HG02938 (cell line): ENCODE data around the gene TTC5.
"Not testable (repeated sequence)": the region's sequence is repeated elsewhere in the genome, so short reads cannot be mapped to it uniquely, and the experiment has no call there.

ENCODE experiments used
- ATAC-seq: cut with Tn5 transposase; IDR thresholded peaks from one replicate; pipeline ENCODE4 v1.9.1; 2021; ENCODE audit warnings: mild to moderate bottlenecking, moderate library complexity; ENCODE audit not compliant: unreplicated experiment

The TTC5 gene

GRCh38 chr14:20305265-20306078 is at the start of gene TTC5:
TTC5 (minus strand) TSS chr14:20305951; CDS start chr14:20305937, 14 bp downstream.
- ATAC-seq = peak; percentile 90

GRCh38 chr14:20350860-20351259 is 45.1 kb upstream of the TTC5 start:
- ATAC-seq = no peak

- no peak for ATAC-seq
Observed at GRCh38 chr14:20350282-20350681, 44.5 kb upstream of the TTC5 start.

GRCh38 chr14:20347747-20348146 is 42.0 kb upstream of the TTC5 start:
- ATAC-seq = no peak

GRCh38 chr14:20346713-20347112 is 41.0 kb upstream of the TTC5 start:
- no peak for ATAC-seq

GRCh38 chr14:20345366-20345765 is 39.6 kb upstream of the TTC5 start:
- no peak for ATAC-seq

- ATAC-seq = no peak
Observed at GRCh38 chr14:20343862-20344220, 38.1 kb upstream of the TTC5 start.

- ATAC-seq = peak; percentile 86
Observed at GRCh38 chr14:20343092-20343861, 37.5 kb upstream of the TTC5 start, which contains the start of gene PARP2. PARP2 (plus strand) TSS chr14:20343635; CDS start chr14:20343642, 7 bp downstream.

- no peak for ATAC-seq
Observed at GRCh38 chr14:20341646-20342045, 35.9 kb upstream of the TTC5 start.

GRCh38 chr14:20341032-20341431 is 35.3 kb upstream of the TTC5 start:
- ATAC-seq = not testable (repeated sequence)

GRCh38 chr14:20334017-20334416 is 28.3 kb upstream of the TTC5 start:
- no peak for ATAC-seq

GRCh38 chr14:20333494-20333841 is 27.7 kb upstream of the TTC5 start:
- ATAC-seq = no peak

GRCh38 chr14:20332788-20333493 is 27.2 kb upstream of the TTC5 start, which contains the start of gene CCNB1IP1:
CCNB1IP1 (minus strand) TSS chr14:20333279; CDS start chr14:20316523, 16,756 bp downstream.
- peak; percentile 92 for ATAC-seq

- no peak for ATAC-seq
Observed at GRCh38 chr14:20332431-20332787, 26.7 kb upstream of the TTC5 start.

- no peak for ATAC-seq
Observed at GRCh38 chr14:20331053-20331613, 25.4 kb upstream of the TTC5 start.

GRCh38 chr14:20329355-20329754 is 23.6 kb upstream of the TTC5 start:
- ATAC-seq = no peak

- ATAC-seq = no peak
Observed at GRCh38 chr14:20328705-20329104, 23.0 kb upstream of the TTC5 start.

- no peak for ATAC-seq
Observed at GRCh38 chr14:20327005-20327869, 21.5 kb upstream of the TTC5 start.

- no peak for ATAC-seq
Observed at GRCh38 chr14:20317720-20318119, 12.0 kb upstream of the TTC5 start.

- ATAC-seq = no peak
Observed at GRCh38 chr14:20314026-20314425, 8.3 kb upstream of the TTC5 start.
